Measurements from ENCODE around the gene AATK. TPM values are rescaled to one million over a fixed set of nuclear protein-coding genes. Genes with fewer than 3 reads are reported as not detected.

Gene AATK
- total and polyA plus RNA-seq, 2 of the 13 experiments (the other 11 are each of a cell fraction or from before 2014, with no cell fraction given) = 2.9 to 8.4 TPM

GRCh38 chr17:81076141-81076679 lies 89.8 kb downstream of the AATK start:
- ChIA-PET POLR2A (no interaction called here), CTCF (ENCODE audit: low intra/inter-chr PET ratio, low total read pairs) (no interaction called here)
- no peak overlapping the region for H3K4me3 ChIP-seq (replicated peaks in 1 of 3; ENCODE audit: insufficient read depth in 1 of 3, low read depth in 2 of 3, low read length in 3 of 3)
- BruUV-seq (replicated peaks) = no TSS peak
- in situ Hi-C loops (cut with HindIII; ENCODE audit: extremely low pct_ligation_motif_present, low pct_unique_long_range_greater_than_20kb) (no loop called here), intact Hi-C loops (cut with micrococcal nuclease; ENCODE audit: unreplicated experiment) (no loop called here)
- no peaks in the 10 kb centered on the region for H3K79me2 ChIP-seq (ENCODE audit: insufficient read depth, low read length)
- H3K27ac ChIP-seq (ENCODE audit: extremely low read length, insufficient read depth, low read length) = no peak overlapping the region
- ATAC-seq = no peak
- TF ChIP-seq KLF9 (CRISPR knock-in tag; IDR thresholded peaks at IDR 0.05; ENCODE audit: low read depth) (no peak), IRF2 (CRISPR knock-in tag; IDR thresholded peaks at IDR 0.05) (no peak), ZNF788 (CRISPR knock-in tag; IDR thresholded peaks at IDR 0.05; ENCODE audit: borderline replicate concordance) (no peak), ZNF296 (CRISPR knock-in tag; conservative IDR thresholded peaks at IDR 0.05) (no peak), MAX (IDR thresholded peaks at IDR 0.05) (no peak), ZNF724P (CRISPR knock-in tag; IDR thresholded peaks at IDR 0.05; ENCODE audit: borderline replicate concordance) (no peak), ZNF350 (CRISPR knock-in tag; IDR thresholded peaks at IDR 0.05; ENCODE audit: borderline replicate concordance, low read depth) (no peak)
- peaks cover 5% of the 10 kb centered on the region for H3K4me1 ChIP-seq (ENCODE audit: insufficient read depth, low read length)
- no peaks in the 10 kb centered on the region for H4K20me1 ChIP-seq (ENCODE audit: insufficient read depth, low read length)
- no peak for DNase-seq (ENCODE audit: low spot score)
- no peaks in the 10 kb centered on the region for H3K9me3 ChIP-seq (ENCODE audit: low read length)
- no peak overlapping the region for H2AFZ ChIP-seq (ENCODE audit: low read length)
- H3K36me3 ChIP-seq (replicated peaks in 1 of 2; ENCODE audit: control insufficient read depth in 1 of 2, insufficient read depth in 2 of 2, low read length in 2 of 2) = peaks cover 6 to 20% of the 10 kb centered on the region in 2 experiments; a peak in 4 of 5 replicates
- H3K27me3 ChIP-seq (ENCODE audit: control insufficient read depth in 1 of 2, insufficient read depth in 2 of 2, low read length in 2 of 2) = no peaks in the 10 kb centered on the region
- no peak for FAIRE-seq
- H3K9ac ChIP-seq (ENCODE audit: insufficient read depth, low read depth, low read length) = no peak overlapping the region
- 86% methylated on average over 9 of the region's 14 CpGs for WGBS (ENCODE audit: low lambda C conversion rate)
- H3K4me2 ChIP-seq (ENCODE audit: low read depth, low read length) = no peak overlapping the region

GRCh38 chr17:81075307-81075706 lies 90.7 kb downstream of the AATK start:
- ATAC-seq (no peak), FAIRE-seq (no peak), DNase-seq (ENCODE audit: low spot score) (no peak)
- Histone ChIP-seq H3K27me3 (ENCODE audit: control insufficient read depth in 1 of 2, insufficient read depth in 2 of 2, low read length in 2 of 2) (no peaks in the 10 kb centered on the region), H2AFZ (ENCODE audit: low read length) (no peak overlapping the region), H3K9ac (ENCODE audit: insufficient read depth, low read depth, low read length) (no peak overlapping the region), H4K20me1 (ENCODE audit: insufficient read depth, low read length) (no peaks in the 10 kb centered on the region), H3K4me2 (ENCODE audit: low read depth, low read length) (no peak overlapping the region), H3K4me3 (replicated peaks in 1 of 3; ENCODE audit: insufficient read depth in 1 of 3, low read depth in 2 of 3, low read length in 3 of 3) (no peak overlapping the region), H3K79me2 (ENCODE audit: insufficient read depth, low read length) (no peaks in the 10 kb centered on the region), H3K9me3 (ENCODE audit: low read length) (no peaks in the 10 kb centered on the region), H3K27ac (ENCODE audit: extremely low read length, insufficient read depth, low read length) (no peak overlapping the region), H3K4me1 (ENCODE audit: insufficient read depth, low read length) (peaks cover 11% of the 10 kb centered on the region), H3K36me3 (replicated peaks in 1 of 2; ENCODE audit: control insufficient read depth in 1 of 2, insufficient read depth in 2 of 2, low read length in 2 of 2) (peaks cover 5 to 22% of the 10 kb centered on the region in 2 experiments; a peak in 4 of 5 replicates)
- POLR2A ChIA-PET = no interaction called here
- WGBS (ENCODE audit: low lambda C conversion rate) = 97% methylated on average over 17 of the region's 17 CpGs
- CTCF ChIA-PET (ENCODE audit: low intra/inter-chr PET ratio, low total read pairs) = no interaction called here
- no TSS peak for BruUV-seq (replicated peaks)
- TF ChIP-seq ZNF251 (CRISPR knock-in tag; IDR thresholded peaks at IDR 0.05) (no peak), ZBTB38 (CRISPR knock-in tag; IDR thresholded peaks at IDR 0.05) (no peak), ZNF652 (CRISPR knock-in tag; IDR thresholded peaks at IDR 0.05; ENCODE audit: borderline replicate concordance, low read depth) (peak; percentile 63), NFYC (CRISPR knock-in tag; IDR thresholded peaks at IDR 0.05) (no peak), MEIS1 (CRISPR knock-in tag; IDR thresholded peaks at IDR 0.05; ENCODE audit: borderline replicate concordance) (no peak), ELF4 (CRISPR knock-in tag; IDR thresholded peaks at IDR 0.05; ENCODE audit: borderline replicate concordance) (no peak), TSC22D2 (CRISPR knock-in tag; IDR thresholded peaks at IDR 0.05; ENCODE audit: borderline replicate concordance) (no peak)
- intact Hi-C loops (cut with micrococcal nuclease; ENCODE audit: unreplicated experiment) = no loop called here
- in situ Hi-C loops (cut with HindIII; ENCODE audit: extremely low pct_ligation_motif_present, low pct_unique_long_range_greater_than_20kb) = no loop called here

Data from HepG2 (cell line).